Motor neuron (in vitro differentiated cells): ENCODE results near the gene TBX18. TPM values are rescaled to one million over a fixed set of nuclear protein-coding genes. Genes with fewer than 3 reads are reported as not detected.

Source experiments
- ATAC-seq, 8 experiments: fragments of 200-7000 bp; cut with Tn5 transposase; replicated peaks in 6 of 8; 2 replicates each; pipeline ENCODE4 v1.8.0; 2021; ENCODE audit warnings: mild to moderate bottlenecking in 8 of 8, moderate library complexity in 8 of 8
- H3K27ac ChIP-seq, 2 donors: fragments of 250-450 bp; sonication (Bioruptor Pico); 2 replicates each; pipeline ENCODE4 v1.9.0; 2021; ENCODE audit warnings: antibody characterized with exemption in 2 of 2, mild to moderate bottlenecking in 2 of 2, moderate library complexity in 1 of 2
- H3K4me1 ChIP-seq, 2 donors: fragments of 250-450 bp; sonication (Bioruptor Pico); replicated peaks in 1 of 2; 2 replicates each; pipeline ENCODE4 v1.6.1; 2021; ENCODE audit warnings: antibody characterized with exemption in 2 of 2, mild to moderate bottlenecking in 2 of 2, moderate library complexity in 1 of 2
- H3K4me3 ChIP-seq, 5 donors: fragments of 250-450 bp; sonication (Bioruptor Pico); 2 replicates each; pipeline ENCODE4 v1.9.0; 2021; ENCODE audit warnings: antibody characterized with exemption in 5 of 5, mild to moderate bottlenecking in 5 of 5, moderate library complexity in 4 of 5
- WGBS, 10 experiments: fragments of 450-650 bp; shearing (Covaris generic); methylation state at CpG; one replicate each; pipeline ENCODE4 v1.0.0; 2022; 5-methylcytosine and 5-hydroxymethylcytosine counted together
- in situ Hi-C, 9 experiments: fragments of 400-800 bp; cut with MboI; loops; one replicate each; pipeline ENCODE4 v1.15.0; 2021; ENCODE audit warnings: low sequenced_read_pairs in 9 of 9, low pct_unique_long_range_greater_than_20kb in 2 of 9; ENCODE audit not compliant: unreplicated experiment in 9 of 9
- total RNA-seq, 8 experiments: library from RNA; unstranded; fragments of 300-600 nt; gene quantifications; 2 replicates each; pipeline versions ENCODE4 v1.2.3 to v1.2.4, GENCODE V29; 2022

The TBX18 gene
- total RNA-seq, 8 experiments from 2014 or later = 0.09 to 34.0 (median 14.1) TPM; not detected in 1

DNA sequence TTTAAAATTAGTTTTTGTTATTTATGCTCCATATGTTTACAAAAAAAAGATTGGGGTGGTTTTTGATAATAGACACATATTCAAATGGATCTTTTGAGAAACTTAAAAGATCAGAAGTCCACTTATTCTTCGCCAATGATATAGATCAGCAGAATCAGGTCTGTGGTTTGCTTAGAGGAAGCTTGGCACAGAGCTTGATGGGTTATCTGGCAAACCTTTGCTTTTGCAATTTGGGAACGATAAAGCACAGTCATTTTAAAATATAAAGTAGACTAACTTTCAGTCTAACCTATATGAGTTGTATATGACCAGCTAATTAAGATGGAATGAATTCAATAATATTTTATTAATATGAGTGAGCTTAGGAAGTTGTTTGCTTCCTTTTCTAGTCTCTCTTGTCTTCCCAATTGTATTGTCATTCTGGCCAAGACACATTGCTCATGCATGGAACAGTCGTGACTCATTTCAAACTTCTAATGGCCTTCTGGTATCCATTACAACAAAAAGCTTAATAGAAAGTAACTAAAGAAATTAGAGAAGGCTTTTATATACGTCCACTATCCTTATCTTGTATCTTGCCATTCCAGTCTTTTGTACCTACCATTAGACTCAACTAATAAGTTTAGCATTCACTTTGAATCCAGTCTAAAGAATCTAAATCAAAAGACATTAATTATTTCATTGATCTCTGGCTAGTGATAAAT is 118.7 kb downstream of the TBX18 start:
- Histone ChIP-seq H3K4me3 (no peak overlapping the region), H3K27ac (no peak overlapping the region), H3K4me1 (no peaks in the 10 kb centered on the region)
- in situ Hi-C loops = no loop called here
- ATAC-seq = peak in 1 of 8 experiments; percentile 57
- WGBS, 10 experiments = 23 to 87% (median 59%) methylated on average over 1 to 4 of the region's 4 CpGs

DNA sequence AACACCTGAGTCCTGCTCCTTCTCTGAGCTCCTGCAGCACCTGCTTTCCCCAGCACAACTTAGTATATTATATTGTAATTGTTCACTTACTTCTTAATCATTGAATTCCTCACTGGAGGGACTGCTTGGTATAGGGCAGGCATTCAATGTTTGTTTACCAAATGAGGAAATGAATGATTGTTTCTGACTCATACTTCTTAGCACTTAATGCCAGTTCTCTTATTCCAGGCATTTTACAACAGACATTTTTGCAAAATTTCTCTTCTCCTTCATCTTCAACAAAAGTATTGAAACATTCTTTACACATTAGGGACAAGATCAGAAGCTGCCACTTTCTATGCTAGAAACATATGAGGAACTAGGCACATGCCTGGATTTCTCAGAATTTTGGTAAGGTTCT is 119.4 kb downstream of the TBX18 start:
- ATAC-seq = peak in 2 of 8 experiments; percentile 45 to 60
- no peak overlapping the region for H3K27ac ChIP-seq
- no peaks in the 10 kb centered on the region for H3K4me1 ChIP-seq
- no peak overlapping the region for H3K4me3 ChIP-seq
- in situ Hi-C loops = no loop called here

DNA sequence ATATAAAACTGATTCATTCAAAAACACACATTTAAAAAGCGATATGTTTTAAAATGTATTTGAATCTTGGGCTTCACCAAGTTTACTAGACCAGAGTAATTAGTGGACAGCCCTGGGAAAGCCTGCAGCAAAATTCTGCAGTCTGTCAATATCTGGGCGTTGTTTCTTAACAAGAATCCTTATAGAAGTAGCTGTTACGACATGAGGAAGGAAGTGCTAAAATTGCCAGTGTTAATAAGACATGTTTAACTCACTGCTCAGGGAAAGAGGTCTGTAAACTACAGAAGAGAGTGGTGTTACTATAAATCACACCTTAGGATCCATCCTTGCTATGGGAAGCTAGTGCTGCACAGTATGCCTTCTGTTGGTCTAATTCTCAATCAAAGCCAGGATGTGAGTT is 120.6 kb downstream of the TBX18 start:
- WGBS, 10 experiments = 21 to 86% (median 69%) methylated on average over 1 to 3 of the region's 3 CpGs; no CpG with 5 or more reads in 1 of the 10 experiments

DNA sequence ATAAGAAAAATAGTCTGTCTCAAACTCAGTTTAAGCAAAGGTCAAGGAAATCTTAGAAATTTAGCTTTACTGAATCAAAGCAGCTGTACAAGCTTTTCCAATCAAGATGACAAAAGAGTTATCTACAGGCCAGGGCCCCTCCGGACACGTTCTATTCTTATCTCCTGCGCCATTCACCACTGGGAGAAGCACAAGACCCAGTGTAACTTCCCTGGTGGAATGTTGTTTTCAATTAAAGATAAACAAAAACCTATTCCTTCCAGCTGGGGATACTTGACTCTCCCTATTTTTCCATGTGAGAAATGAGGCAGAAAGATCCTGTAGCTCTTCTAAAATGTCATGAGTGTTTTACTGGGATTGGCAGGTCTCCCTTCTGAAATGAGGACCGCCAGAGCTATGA is 123.3 kb downstream of the TBX18 start:
- H3K27ac ChIP-seq = no peak overlapping the region
- WGBS, 10 experiments = 20 to 95% (median 52%) methylated on average over 1 to 4 of the region's 4 CpGs; no CpG with 5 or more reads in 2 of the 10 experiments
- ATAC-seq = no peak
- no peak overlapping the region for H3K4me3 ChIP-seq
- in situ Hi-C loops = no loop called here
- H3K4me1 ChIP-seq = no peaks in the 10 kb centered on the region

More for the DNA sequence above, 120.6 kb downstream of the TBX18 start:
- in situ Hi-C loops = no loop called here
- no peaks in the 10 kb centered on the region for H3K4me1 ChIP-seq
- no peak overlapping the region for H3K27ac ChIP-seq
- ATAC-seq = peak in 2 of 8 experiments; percentile 56 to 57
- no peak overlapping the region for H3K4me3 ChIP-seq

DNA sequence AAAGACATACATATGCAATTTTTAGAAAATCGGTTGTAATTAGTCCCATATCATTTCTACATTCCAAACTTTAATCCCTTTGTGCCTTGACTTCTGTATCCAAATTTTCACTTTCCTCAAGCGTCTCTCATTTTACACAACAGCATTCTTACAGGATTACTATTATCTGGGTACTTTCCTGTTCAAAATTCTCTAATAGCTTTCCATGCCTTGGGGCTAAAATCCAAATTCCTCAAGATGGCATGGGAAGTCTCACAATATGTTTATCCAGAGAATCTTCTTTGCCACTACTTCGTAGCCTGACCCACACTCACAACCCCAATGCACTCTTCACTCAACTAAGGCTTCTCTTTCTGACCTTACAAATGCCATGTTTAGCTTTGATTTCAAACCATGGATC is 125.0 kb downstream of the TBX18 start:
- H3K4me3 ChIP-seq = no peak overlapping the region
- H3K27ac ChIP-seq = no peak overlapping the region
- ATAC-seq = no peak
- 0 to 86% (median 70%) methylated on average over 1 to 3 of the region's 3 CpGs for WGBS, 10 experiments
- in situ Hi-C loops = no loop called here
- H3K4me1 ChIP-seq = no peaks in the 10 kb centered on the region

DNA sequence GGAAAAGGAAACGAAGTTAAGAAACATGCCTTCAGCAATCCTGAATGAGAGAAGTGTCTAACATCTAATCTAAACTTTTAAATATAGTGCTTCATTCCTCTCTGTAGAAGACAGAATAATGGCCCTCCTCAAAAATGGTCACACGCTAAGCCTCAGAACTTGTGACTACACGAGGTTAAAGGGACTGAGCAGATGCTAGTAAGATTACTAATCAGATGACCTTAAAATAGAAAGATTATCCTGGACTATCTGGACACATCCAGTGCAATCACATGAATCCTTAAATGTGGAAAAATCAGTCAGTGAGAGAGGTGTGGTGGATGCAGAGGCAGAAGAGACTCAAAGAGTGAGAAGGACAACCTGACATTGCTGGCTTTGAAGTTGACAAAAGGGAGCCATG is 126.1 kb downstream of the TBX18 start:
- in situ Hi-C loops = no loop called here
- no peak overlapping the region for H3K27ac ChIP-seq
- H3K4me3 ChIP-seq = no peak overlapping the region
- ATAC-seq = no peak
- no peaks in the 10 kb centered on the region for H3K4me1 ChIP-seq
- 23 to 80% (median 57%) methylated on average over 1 to 3 of the region's 3 CpGs; no CpG with 5 or more reads in 1 of the 10 experiments for WGBS, 10 experiments
